ENCODE data around the gene TRIML1. TPM values are rescaled to one million over a fixed set of nuclear protein-coding genes. Genes with fewer than 3 reads are reported as not detected.

The TRIML1 gene
- not detected for polyA plus RNA-seq (2013, experiment 1 of 2)
- not detected for polyA plus RNA-seq (2013, experiment 2 of 2)

- H2BK15ac ChIP-seq (ENCODE audit: low read depth, poor library complexity, severe bottlenecking) = no peak within 1 kb of the TSS
- no peak within 1 kb of the TSS for H3K23ac ChIP-seq (ENCODE audit: low read length in 2 of 2)
- H3K4me3 ChIP-seq (ENCODE audit: insufficient read depth in 1 of 2, low read depth in 1 of 2, low read length in 2 of 2) = no peak within 1 kb of the TSS
- no peak within 1 kb of the TSS for H3K27ac ChIP-seq (ENCODE audit: low read length, poor library complexity, severe bottlenecking)
- no peak within 1 kb of the TSS for H2AK5ac ChIP-seq (ENCODE audit: low read length, severe bottlenecking)
- no peak within 1 kb of the TSS for H2BK12ac ChIP-seq (ENCODE audit: low read length in 2 of 2)
- H2BK120ac ChIP-seq (ENCODE audit: low read depth, low read length) = no peak within 1 kb of the TSS
- H3K79me1 ChIP-seq (replicated peaks; ENCODE audit: low read length, poor library complexity, severe bottlenecking) = no peaks in the 10 kb centered on the region
- no peak within 1 kb of the TSS for H3K14ac ChIP-seq (ENCODE audit: low read length in 2 of 2)
- H3K18ac ChIP-seq (ENCODE audit: low read depth in 1 of 2, low read length in 2 of 2) = no peak within 1 kb of the TSS
- no peak within 1 kb of the TSS for H3K9ac ChIP-seq (ENCODE audit: low read length)
- H2BK5ac ChIP-seq (ENCODE audit: low read depth, low read length, poor library complexity, severe bottlenecking) = no peak within 1 kb of the TSS
- no peaks in the 10 kb centered on the region for H3K36me3 ChIP-seq (ENCODE audit: control insufficient read depth in 1 of 2, insufficient read depth in 2 of 2, low read depth in 1 of 2, low read length in 2 of 2)
- no peaks in the 10 kb centered on the region for H3K27me3 ChIP-seq (ENCODE audit: control insufficient read depth in 1 of 2, insufficient read depth in 1 of 2, low read length in 2 of 2)
- no peak within 1 kb of the TSS for H4K8ac ChIP-seq (ENCODE audit: low read length)
- H3K4me2 ChIP-seq (ENCODE audit: low read length, poor library complexity, severe bottlenecking) = no peak within 1 kb of the TSS
- no peaks in the 10 kb centered on the region for H3K4me1 ChIP-seq (ENCODE audit: control insufficient read depth, insufficient read depth, low read depth, low read length)
- no peak within 1 kb of the TSS for H3K4ac ChIP-seq (ENCODE audit: low read depth in 1 of 2, low read length in 2 of 2)
- H4K91ac ChIP-seq (ENCODE audit: low read length) = no peak within 1 kb of the TSS
- H3K9me3 ChIP-seq (ENCODE audit: control insufficient read depth, low read length) = no peaks in the 10 kb centered on the region
- H2AFZ ChIP-seq (ENCODE audit: low read depth, low read length) = no peak within 1 kb of the TSS
- 94% methylated on average over 3 of the region's 3 CpGs for WGBS
- DNase-seq = no peak
Observed at GRCh38 chr4:188139141-188139540, at the start of gene TRIML1. Gene TRIML1, plus strand, starts transcription at chr4:188139441. Its CDS starts 118 bp downstream, at chr4:188139559.

- H3K14ac ChIP-seq (ENCODE audit: low read length in 2 of 2) = no peak overlapping the region
Observed at GRCh38 chr4:188092824-188093223, 46.4 kb upstream of the TRIML1 start.

GRCh38 chr4:188106454-188106853, 32.8 kb upstream of the TRIML1 start:
- Histone ChIP-seq H3K79me1 (replicated peaks; ENCODE audit: low read length, poor library complexity, severe bottlenecking) (no peaks in the 10 kb centered on the region), H3K9ac (ENCODE audit: low read length) (no peak overlapping the region), H3K4ac (ENCODE audit: low read depth in 1 of 2, low read length in 2 of 2) (no peak overlapping the region), H2BK5ac (ENCODE audit: low read depth, low read length, poor library complexity, severe bottlenecking) (no peak overlapping the region), H2BK12ac (ENCODE audit: low read length in 2 of 2) (no peak overlapping the region), H4K8ac (ENCODE audit: low read length) (no peak overlapping the region), H3K14ac (ENCODE audit: low read length in 2 of 2) (no peak overlapping the region), H2BK120ac (ENCODE audit: low read depth, low read length) (no peak overlapping the region), H3K36me3 (ENCODE audit: control insufficient read depth in 1 of 2, insufficient read depth in 2 of 2, low read depth in 1 of 2, low read length in 2 of 2) (no peaks in the 10 kb centered on the region), H2BK15ac (ENCODE audit: low read depth, poor library complexity, severe bottlenecking) (no peak overlapping the region), H3K4me3 (ENCODE audit: insufficient read depth in 1 of 2, low read depth in 1 of 2, low read length in 2 of 2) (no peak overlapping the region), H3K27ac (ENCODE audit: low read length, poor library complexity, severe bottlenecking) (no peak overlapping the region), H3K27me3 (ENCODE audit: control insufficient read depth in 1 of 2, insufficient read depth in 1 of 2, low read length in 2 of 2) (no peaks in the 10 kb centered on the region), H2AFZ (ENCODE audit: low read depth, low read length) (no peak overlapping the region), H2AK5ac (ENCODE audit: low read length, severe bottlenecking) (no peak overlapping the region), H3K23ac (ENCODE audit: low read length in 2 of 2) (no peak overlapping the region), H3K4me1 (ENCODE audit: control insufficient read depth, insufficient read depth, low read depth, low read length) (no peaks in the 10 kb centered on the region), H3K9me3 (ENCODE audit: control insufficient read depth, low read length) (no peaks in the 10 kb centered on the region), H3K18ac (ENCODE audit: low read depth in 1 of 2, low read length in 2 of 2) (no peak overlapping the region), H4K91ac (ENCODE audit: low read length) (no peak overlapping the region), H3K4me2 (ENCODE audit: low read length, poor library complexity, severe bottlenecking) (no peak overlapping the region)
- DNase-seq = no peak
- WGBS = 97% methylated on average over 40 of the region's 40 CpGs

More at GRCh38 chr4:188092824-188093223, 46.4 kb upstream of the TRIML1 start:
- no peak overlapping the region for H2BK5ac ChIP-seq (ENCODE audit: low read depth, low read length, poor library complexity, severe bottlenecking)
- no peak overlapping the region for H4K91ac ChIP-seq (ENCODE audit: low read length)
- H4K8ac ChIP-seq (ENCODE audit: low read length) = no peak overlapping the region
- no peaks in the 10 kb centered on the region for H3K4me1 ChIP-seq (ENCODE audit: control insufficient read depth, insufficient read depth, low read depth, low read length)
- H3K9ac ChIP-seq (ENCODE audit: low read length) = no peak overlapping the region
- H3K4me2 ChIP-seq (ENCODE audit: low read length, poor library complexity, severe bottlenecking) = no peak overlapping the region
- no peak overlapping the region for H2BK15ac ChIP-seq (ENCODE audit: low read depth, poor library complexity, severe bottlenecking)
- no peak for DNase-seq
- no peak overlapping the region for H2AK5ac ChIP-seq (ENCODE audit: low read length, severe bottlenecking)
- no peak overlapping the region for H2AFZ ChIP-seq (ENCODE audit: low read depth, low read length)
- no peaks in the 10 kb centered on the region for H3K9me3 ChIP-seq (ENCODE audit: control insufficient read depth, low read length)
- H3K4me3 ChIP-seq (ENCODE audit: insufficient read depth in 1 of 2, low read depth in 1 of 2, low read length in 2 of 2) = no peak overlapping the region
- H3K36me3 ChIP-seq (ENCODE audit: control insufficient read depth in 1 of 2, insufficient read depth in 2 of 2, low read depth in 1 of 2, low read length in 2 of 2) = no peaks in the 10 kb centered on the region
- no peak overlapping the region for H2BK12ac ChIP-seq (ENCODE audit: low read length in 2 of 2)
- no peak overlapping the region for H3K18ac ChIP-seq (ENCODE audit: low read depth in 1 of 2, low read length in 2 of 2)
- H3K4ac ChIP-seq (ENCODE audit: low read depth in 1 of 2, low read length in 2 of 2) = no peak overlapping the region
- H2BK120ac ChIP-seq (ENCODE audit: low read depth, low read length) = no peak overlapping the region
- 71% methylated on average over 3 of the region's 3 CpGs for WGBS
- no peaks in the 10 kb centered on the region for H3K27me3 ChIP-seq (ENCODE audit: control insufficient read depth in 1 of 2, insufficient read depth in 1 of 2, low read length in 2 of 2)
- H3K79me1 ChIP-seq (replicated peaks; ENCODE audit: low read length, poor library complexity, severe bottlenecking) = no peaks in the 10 kb centered on the region
- H3K27ac ChIP-seq (ENCODE audit: low read length, poor library complexity, severe bottlenecking) = no peak overlapping the region
- no peak overlapping the region for H3K23ac ChIP-seq (ENCODE audit: low read length in 2 of 2)

- Histone ChIP-seq H3K36me3 (ENCODE audit: control insufficient read depth in 1 of 2, insufficient read depth in 2 of 2, low read depth in 1 of 2, low read length in 2 of 2) (no peaks in the 10 kb centered on the region), H2BK12ac (ENCODE audit: low read length in 2 of 2) (no peak overlapping the region), H3K4ac (ENCODE audit: low read depth in 1 of 2, low read length in 2 of 2) (no peak overlapping the region), H2AK5ac (ENCODE audit: low read length, severe bottlenecking) (no peak overlapping the region), H4K8ac (ENCODE audit: low read length) (peak overlapping the region; percentile 37), H3K27me3 (ENCODE audit: control insufficient read depth in 1 of 2, insufficient read depth in 1 of 2, low read length in 2 of 2) (no peaks in the 10 kb centered on the region), H4K91ac (ENCODE audit: low read length) (no peak overlapping the region), H2AFZ (ENCODE audit: low read depth, low read length) (no peak overlapping the region), H3K27ac (ENCODE audit: low read length, poor library complexity, severe bottlenecking) (no peak overlapping the region), H3K14ac (ENCODE audit: low read length in 2 of 2) (no peak overlapping the region), H3K79me1 (replicated peaks; ENCODE audit: low read length, poor library complexity, severe bottlenecking) (no peaks in the 10 kb centered on the region), H3K18ac (ENCODE audit: low read depth in 1 of 2, low read length in 2 of 2) (no peak overlapping the region), H2BK120ac (ENCODE audit: low read depth, low read length) (no peak overlapping the region), H3K4me2 (ENCODE audit: low read length, poor library complexity, severe bottlenecking) (no peak overlapping the region), H3K4me1 (ENCODE audit: control insufficient read depth, insufficient read depth, low read depth, low read length) (no peaks in the 10 kb centered on the region), H2BK5ac (ENCODE audit: low read depth, low read length, poor library complexity, severe bottlenecking) (no peak overlapping the region), H3K4me3 (ENCODE audit: insufficient read depth in 1 of 2, low read depth in 1 of 2, low read length in 2 of 2) (no peak overlapping the region), H3K9ac (ENCODE audit: low read length) (peak overlapping the region; percentile 31), H3K23ac (ENCODE audit: low read length in 2 of 2) (no peak overlapping the region), H3K9me3 (ENCODE audit: control insufficient read depth, low read length) (no peaks in the 10 kb centered on the region), H2BK15ac (ENCODE audit: low read depth, poor library complexity, severe bottlenecking) (no peak overlapping the region)
- 32% methylated on average over 10 of the region's 10 CpGs for WGBS
- DNase-seq = peak; percentile 26
Observed at GRCh38 chr4:188107931-188108843, 31.1 kb upstream of the TRIML1 start.
